Thyroid gland (tissue), 4 donors: Measurements from ENCODE around the gene FBXO4.

Source experiments
- CTCF ChIP-seq, 6 experiments: fragments of 200-600 bp in 3 of 6; fragments of 450-650 bp in 3 of 6; sonication (generic) in 3 of 6; IDR thresholded peaks; one replicate each; pipeline ENCODE4 v1.5.1; 2016 to 2019; ENCODE audit warnings: antibody characterized with exemption in 6 of 6, mild to moderate bottlenecking in 2 of 6, inconsistent platforms in 1 of 6, moderate library complexity in 1 of 6
- POLR2A ChIP-seq, 2 donors: fragments of 450-650 bp; IDR thresholded peaks; one replicate each; pipeline ENCODE4 v1.6.1; 2017; ENCODE audit warnings: antibody characterized with exemption in 2 of 2, mild to moderate bottlenecking in 2 of 2, moderate library complexity in 1 of 2

GRCh38 chr5:41927604-41928003 lies 2.5 kb downstream of the FBXO4 start:
- TF ChIP-seq CTCF (IDR thresholded peaks at IDR 0.05): no peak
- TF ChIP-seq POLR2A (IDR thresholded peaks at IDR 0.05): no peak
